Adrenal gland (tissue), 5 donors: Measurements from ENCODE around the gene SH2D1A.

ENCODE experiments used
- POLR2A ChIP-seq, 2 donors: fragments of 450-650 bp; IDR thresholded peaks; one replicate each; pipeline ENCODE4 v1.6.1; 2017; ENCODE audit warnings: antibody characterized with exemption in 2 of 2, mild to moderate bottlenecking in 2 of 2, moderate library complexity in 1 of 2
- TF ChIP-seq, protein P1 (sequence below), 6 experiments: fragments of 450-650 bp in 4 of 6; fragments of 200-600 bp in 2 of 6; sonication (generic) in 1 of 6; IDR thresholded peaks; 1 replicate in 5 of 6; 2 replicates in 1 of 6; pipeline versions ENCODE4 v1.5.1 to v1.8.0; 2016 to 2021; ENCODE audit warnings: antibody characterized with exemption in 6 of 6, mild to moderate bottlenecking in 2 of 6, moderate library complexity in 1 of 6
- donor health status: DM: no; HTN: no; CAD: no.

DNA sequence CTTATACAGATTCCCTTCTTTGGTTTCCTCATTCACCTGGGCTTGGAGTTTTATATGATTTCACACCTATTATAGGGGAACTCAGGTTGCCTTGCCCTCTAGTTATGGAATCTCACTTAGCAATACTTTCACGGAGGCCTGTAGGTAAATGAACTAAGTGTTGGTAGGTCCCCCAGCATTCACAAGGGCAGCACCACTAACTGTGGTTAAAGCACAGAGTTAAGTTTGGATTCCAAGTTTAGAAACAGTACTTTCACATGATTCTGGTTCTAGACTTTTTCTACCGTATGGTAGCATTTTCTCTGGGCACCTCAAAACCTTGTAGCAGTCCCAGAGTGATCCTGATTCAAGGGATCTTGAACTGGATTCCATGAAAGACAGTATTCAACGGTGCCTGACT, 46.4 kb downstream of the SH2D1A start:
- TF ChIP-seq, protein P1, sequence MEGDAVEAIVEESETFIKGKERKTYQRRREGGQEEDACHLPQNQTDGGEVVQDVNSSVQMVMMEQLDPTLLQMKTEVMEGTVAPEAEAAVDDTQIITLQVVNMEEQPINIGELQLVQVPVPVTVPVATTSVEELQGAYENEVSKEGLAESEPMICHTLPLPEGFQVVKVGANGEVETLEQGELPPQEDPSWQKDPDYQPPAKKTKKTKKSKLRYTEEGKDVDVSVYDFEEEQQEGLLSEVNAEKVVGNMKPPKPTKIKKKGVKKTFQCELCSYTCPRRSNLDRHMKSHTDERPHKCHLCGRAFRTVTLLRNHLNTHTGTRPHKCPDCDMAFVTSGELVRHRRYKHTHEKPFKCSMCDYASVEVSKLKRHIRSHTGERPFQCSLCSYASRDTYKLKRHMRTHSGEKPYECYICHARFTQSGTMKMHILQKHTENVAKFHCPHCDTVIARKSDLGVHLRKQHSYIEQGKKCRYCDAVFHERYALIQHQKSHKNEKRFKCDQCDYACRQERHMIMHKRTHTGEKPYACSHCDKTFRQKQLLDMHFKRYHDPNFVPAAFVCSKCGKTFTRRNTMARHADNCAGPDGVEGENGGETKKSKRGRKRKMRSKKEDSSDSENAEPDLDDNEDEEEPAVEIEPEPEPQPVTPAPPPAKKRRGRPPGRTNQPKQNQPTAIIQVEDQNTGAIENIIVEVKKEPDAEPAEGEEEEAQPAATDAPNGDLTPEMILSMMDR (IDR thresholded peaks at IDR 0.05) = no peak
- no peak for TF ChIP-seq POLR2A (IDR thresholded peaks at IDR 0.05)
